Ovary (tissue), 3 donors: ENCODE results near the gene CBFB.

ENCODE experiments used
- CTCF ChIP-seq, 3 donors: fragments of 450-650 bp in 2 of 3; fragments of 200-600 bp in 1 of 3; IDR thresholded peaks; one replicate each; pipeline versions ENCODE4 v1.5.1 to v1.8.0; 2016 to 2022; ENCODE audit warnings: antibody characterized with exemption in 3 of 3, mild to moderate bottlenecking in 1 of 3
- EP300 ChIP-seq: sonication (generic); formaldehyde crosslinking; IDR thresholded peaks from one replicate; pipeline ENCODE4 v1.6.1; 2017; ENCODE audit warnings: antibody characterized with exemption
- POLR2A ChIP-seq: fragments of 450-650 bp; IDR thresholded peaks from one replicate; pipeline ENCODE4 v1.6.1; 2017; ENCODE audit warnings: antibody characterized with exemption, mild to moderate bottlenecking, moderate library complexity
- donor health status: DM: no; HTN: no; CAD: no.

GRCh38 chr16:67068212-67068753 is 39.3 kb downstream of the CBFB start:
- TF ChIP-seq CTCF (IDR thresholded peaks at IDR 0.05): no peak
- TF ChIP-seq EP300: no peak
- TF ChIP-seq POLR2A: no peak
